ENCODE results near the gene C12orf56. TPM values are rescaled to one million over a fixed set of nuclear protein-coding genes. Genes with fewer than 3 reads are reported as not detected.
"Not testable (repeated sequence)": the region's sequence is repeated elsewhere in the genome, so short reads cannot be mapped to it uniquely, and the experiment has no call there.

Gene C12orf56
- polyA plus RNA-seq, 1 experiment, result 0.22 TPM

DNA sequence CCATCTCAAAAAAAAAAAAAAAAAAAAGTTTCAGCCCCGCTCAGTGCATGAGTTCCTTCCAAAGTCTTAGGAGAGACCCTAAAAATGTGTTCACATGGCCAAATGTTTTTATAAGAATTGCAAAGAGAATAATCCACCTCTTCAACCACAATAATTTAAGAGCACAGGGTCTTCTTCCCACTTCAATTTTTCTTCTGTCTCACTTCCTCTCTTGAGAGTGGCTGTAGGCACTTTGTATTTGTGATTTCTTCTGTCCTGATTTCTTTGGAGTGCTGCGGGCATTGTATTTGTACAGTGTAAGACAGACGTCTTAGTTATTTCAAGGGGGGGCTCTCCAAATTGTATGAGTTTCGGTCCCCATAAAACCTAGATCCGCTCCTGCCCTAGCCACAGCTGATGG, 58.3 kb downstream of the C12orf56 start:
- no peaks in the 10 kb centered on the region for H3K9me3 ChIP-seq (ENCODE audit: control insufficient read depth, insufficient read depth, low read length)
- no peak for DNase-seq (ENCODE audit: low read depth, low spot score)
- TF ChIP-seq, protein P1, sequence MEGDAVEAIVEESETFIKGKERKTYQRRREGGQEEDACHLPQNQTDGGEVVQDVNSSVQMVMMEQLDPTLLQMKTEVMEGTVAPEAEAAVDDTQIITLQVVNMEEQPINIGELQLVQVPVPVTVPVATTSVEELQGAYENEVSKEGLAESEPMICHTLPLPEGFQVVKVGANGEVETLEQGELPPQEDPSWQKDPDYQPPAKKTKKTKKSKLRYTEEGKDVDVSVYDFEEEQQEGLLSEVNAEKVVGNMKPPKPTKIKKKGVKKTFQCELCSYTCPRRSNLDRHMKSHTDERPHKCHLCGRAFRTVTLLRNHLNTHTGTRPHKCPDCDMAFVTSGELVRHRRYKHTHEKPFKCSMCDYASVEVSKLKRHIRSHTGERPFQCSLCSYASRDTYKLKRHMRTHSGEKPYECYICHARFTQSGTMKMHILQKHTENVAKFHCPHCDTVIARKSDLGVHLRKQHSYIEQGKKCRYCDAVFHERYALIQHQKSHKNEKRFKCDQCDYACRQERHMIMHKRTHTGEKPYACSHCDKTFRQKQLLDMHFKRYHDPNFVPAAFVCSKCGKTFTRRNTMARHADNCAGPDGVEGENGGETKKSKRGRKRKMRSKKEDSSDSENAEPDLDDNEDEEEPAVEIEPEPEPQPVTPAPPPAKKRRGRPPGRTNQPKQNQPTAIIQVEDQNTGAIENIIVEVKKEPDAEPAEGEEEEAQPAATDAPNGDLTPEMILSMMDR (IDR thresholded peaks at IDR 0.05; ENCODE audit: low read depth, low read length), result no peak
- CTCF ChIA-PET, result interaction anchor here (0.7 kb wide), 1 partner anchor 1529 kb away, joined by 5 read pairs; no protein-coding TSS in a partner anchor
- no peak overlapping the region for H3K4me3 ChIP-seq (ENCODE audit: low read depth, low read length)
- H3K27me3 ChIP-seq (ENCODE audit: control insufficient read depth, insufficient read depth, low read length), result peaks cover 2% of the 10 kb centered on the region
- POLR2A ChIA-PET, result no interaction called here
- H3K27ac ChIP-seq (ENCODE audit: low read depth, low read length), result no peak overlapping the region

DNA sequence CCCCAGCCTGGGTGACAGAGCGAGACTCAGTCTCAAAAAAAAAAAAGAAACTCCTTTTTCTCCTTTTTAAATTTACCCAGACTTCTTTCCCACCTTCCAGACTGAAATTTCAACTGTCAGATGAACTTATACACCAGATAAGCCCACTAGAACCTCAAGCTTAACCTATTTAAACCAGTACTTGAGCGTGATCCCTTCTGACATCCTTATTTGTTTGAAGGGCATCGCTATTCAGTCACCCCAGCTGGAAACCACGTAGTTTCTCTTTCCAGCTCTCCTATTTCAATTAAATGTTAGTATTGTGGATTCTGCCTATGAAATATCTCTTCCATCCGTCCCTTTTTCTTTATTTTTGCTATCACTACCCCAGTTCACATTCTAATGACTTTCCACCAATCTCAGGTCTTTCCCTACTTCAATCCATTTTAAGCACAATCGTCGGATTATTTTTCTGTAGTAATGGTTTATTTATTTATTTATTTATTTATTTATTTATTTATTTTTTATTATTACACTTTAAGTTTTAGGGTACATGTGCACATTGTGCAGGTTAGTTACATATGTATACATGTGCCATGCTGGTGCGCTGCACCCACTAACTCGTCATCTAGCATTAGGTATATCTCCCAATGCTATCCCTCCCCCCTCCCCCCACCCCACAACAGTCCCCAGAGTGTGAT, 61.4 kb downstream of the C12orf56 start:
- DNase-seq (ENCODE audit: low read depth, low spot score); H3K9me3 ChIP-seq (ENCODE audit: control insufficient read depth, insufficient read depth, low read length); H3K27ac ChIP-seq (ENCODE audit: low read depth, low read length); POLR2A ChIA-PET; H3K27me3 ChIP-seq (ENCODE audit: control insufficient read depth, insufficient read depth, low read length); H3K4me3 ChIP-seq (ENCODE audit: low read depth, low read length); CTCF ChIA-PET: not testable (repeated sequence)

DNA sequence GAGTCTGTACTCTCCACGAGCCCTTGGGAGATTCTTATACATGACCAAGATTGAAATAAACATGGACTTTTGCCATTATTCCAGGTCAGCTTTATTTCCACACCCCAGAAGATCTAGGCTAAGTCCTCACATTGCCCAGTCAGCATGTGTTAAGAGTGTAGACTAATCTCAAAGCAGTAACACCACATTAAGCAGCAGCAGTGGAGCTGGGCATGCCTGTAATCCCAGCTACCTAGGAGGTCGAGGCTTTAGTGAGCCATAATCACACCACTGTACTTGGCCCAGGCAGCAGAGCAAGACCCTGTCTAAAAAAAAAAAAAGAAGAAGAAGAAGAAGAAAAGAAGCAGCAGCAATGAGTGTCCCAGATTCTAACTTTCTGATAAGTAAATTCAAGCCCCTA, 65.5 kb downstream of the C12orf56 start:
- CTCF ChIA-PET, result no interaction called here
- no peak overlapping the region for H3K27ac ChIP-seq (ENCODE audit: low read depth, low read length)
- DNase-seq (ENCODE audit: low read depth, low spot score), result no peak
- H3K27me3 ChIP-seq (ENCODE audit: control insufficient read depth, insufficient read depth, low read length), result peaks cover 5% of the 10 kb centered on the region
- no peak overlapping the region for H3K4me3 ChIP-seq (ENCODE audit: low read depth, low read length)
- TF ChIP-seq, protein P1 (IDR thresholded peaks at IDR 0.05; ENCODE audit: low read depth, low read length), result no peak
- H3K9me3 ChIP-seq (ENCODE audit: control insufficient read depth, insufficient read depth, low read length), result no peaks in the 10 kb centered on the region
- POLR2A ChIA-PET, result no interaction called here

DNA sequence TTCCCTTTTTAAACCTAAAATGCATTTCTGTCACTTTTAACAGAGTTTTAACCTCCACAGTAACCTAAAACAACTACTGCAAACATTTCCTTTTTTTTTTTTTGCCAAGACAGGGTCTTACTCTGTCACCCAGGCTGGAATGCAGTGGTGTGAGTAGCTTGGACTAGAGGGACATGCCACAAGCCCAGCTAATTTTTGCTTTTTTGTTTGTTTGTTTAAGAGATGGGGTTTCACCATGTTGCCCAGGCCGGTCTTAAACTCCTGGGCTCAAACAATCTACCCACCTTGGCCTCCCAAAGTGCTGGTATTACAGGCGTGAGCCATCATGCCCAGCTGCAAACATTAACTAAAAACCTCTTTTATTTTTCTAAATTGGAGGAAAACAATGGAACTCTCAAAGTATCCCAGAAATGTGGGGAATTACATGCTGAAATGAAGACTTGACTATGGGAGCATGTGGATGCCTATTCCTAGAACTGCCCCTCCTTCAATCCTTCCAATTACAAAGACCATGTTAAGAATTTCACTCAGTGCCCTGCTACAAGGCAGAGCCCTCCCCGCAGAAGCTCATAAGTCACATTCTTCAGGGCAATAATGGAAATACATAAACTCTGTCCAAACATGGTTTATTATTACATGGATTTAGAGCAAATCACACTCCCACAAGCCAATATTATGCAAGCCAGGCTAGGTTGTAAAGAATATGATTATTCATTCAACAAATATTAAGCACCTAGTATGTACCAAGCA, 66.9 kb downstream of the C12orf56 start:
- DNase-seq (ENCODE audit: low read depth, low spot score), result no peak
- H3K27ac ChIP-seq (ENCODE audit: low read depth, low read length), result no peak overlapping the region
- POLR2A ChIA-PET, result no interaction called here
- peaks cover 5% of the 10 kb centered on the region for H3K27me3 ChIP-seq (ENCODE audit: control insufficient read depth, insufficient read depth, low read length)
- H3K9me3 ChIP-seq (ENCODE audit: control insufficient read depth, insufficient read depth, low read length), result no peaks in the 10 kb centered on the region
- CTCF ChIA-PET, result no interaction called here
- no peak overlapping the region for H3K4me3 ChIP-seq (ENCODE audit: low read depth, low read length)
- TF ChIP-seq, protein P1 (IDR thresholded peaks at IDR 0.05; ENCODE audit: low read depth, low read length), result no peak

DNA sequence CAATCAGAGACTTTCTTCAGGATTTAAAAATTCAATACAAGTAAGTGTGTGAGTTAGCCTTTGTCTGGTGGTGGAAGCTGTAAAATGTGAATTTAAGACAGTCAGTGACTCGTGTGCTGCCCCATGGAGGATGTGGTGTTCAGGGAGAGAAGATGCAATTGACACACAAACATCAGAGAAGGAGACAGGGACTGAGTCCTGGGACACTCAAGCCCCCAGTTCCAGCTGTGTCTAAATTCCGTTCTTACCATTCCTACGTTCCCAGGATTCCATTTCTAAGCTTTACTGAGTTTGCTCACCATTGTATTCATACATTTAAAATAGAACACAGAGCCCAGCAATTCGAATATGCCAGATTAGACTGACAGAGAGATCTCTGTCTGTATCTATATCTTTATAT, 67.6 kb downstream of the C12orf56 start:
- no peak overlapping the region for H3K27ac ChIP-seq (ENCODE audit: low read depth, low read length)
- TF ChIP-seq, protein P1 (IDR thresholded peaks at IDR 0.05; ENCODE audit: low read depth, low read length), result no peak
- ChIA-PET POLR2A (no interaction called here), CTCF (no interaction called here)
- H3K27me3 ChIP-seq (ENCODE audit: control insufficient read depth, insufficient read depth, low read length), result peaks cover 5% of the 10 kb centered on the region
- no peaks in the 10 kb centered on the region for H3K9me3 ChIP-seq (ENCODE audit: control insufficient read depth, insufficient read depth, low read length)
- H3K4me3 ChIP-seq (ENCODE audit: low read depth, low read length), result no peak overlapping the region
- no peak for DNase-seq (ENCODE audit: low read depth, low spot score)

Measured in AG04450 (cell line).